ENCODE measurements around the gene CCSER1. TPM values are rescaled to one million over a fixed set of nuclear protein-coding genes. Genes with fewer than 3 reads are reported as not detected.
"Not testable (repeated sequence)": the region's sequence is repeated elsewhere in the genome, so short reads cannot be mapped to it uniquely, and the experiment has no call there.

Gene CCSER1
- total RNA-seq, 1 donor from 2014 or later, result 13.8 TPM

DNA sequence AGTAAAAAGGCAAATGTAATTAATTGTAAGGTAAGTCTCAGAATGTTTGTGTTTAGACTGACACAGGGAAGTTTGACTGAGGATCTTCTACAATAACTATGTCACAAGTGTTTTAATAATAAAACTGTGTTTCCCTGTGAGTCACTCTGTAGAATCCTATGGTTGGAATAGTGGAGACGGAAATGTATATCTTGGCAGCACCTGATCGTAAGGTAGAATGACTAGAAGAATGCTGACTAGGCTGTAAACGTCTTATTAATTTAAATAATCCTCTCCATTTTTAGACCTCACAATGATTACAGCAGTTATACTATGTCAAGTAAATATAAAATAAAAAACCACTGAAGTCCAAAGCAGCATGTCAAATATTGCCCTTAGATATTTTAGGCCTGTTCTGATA lies 266.0 kb downstream of the CCSER1 start:
- intact Hi-C loops (cut with DNase I), result no loop called here
- DNase-seq, result no peak
- ATAC-seq (ENCODE audit: poor library complexity), result no peak

DNA sequence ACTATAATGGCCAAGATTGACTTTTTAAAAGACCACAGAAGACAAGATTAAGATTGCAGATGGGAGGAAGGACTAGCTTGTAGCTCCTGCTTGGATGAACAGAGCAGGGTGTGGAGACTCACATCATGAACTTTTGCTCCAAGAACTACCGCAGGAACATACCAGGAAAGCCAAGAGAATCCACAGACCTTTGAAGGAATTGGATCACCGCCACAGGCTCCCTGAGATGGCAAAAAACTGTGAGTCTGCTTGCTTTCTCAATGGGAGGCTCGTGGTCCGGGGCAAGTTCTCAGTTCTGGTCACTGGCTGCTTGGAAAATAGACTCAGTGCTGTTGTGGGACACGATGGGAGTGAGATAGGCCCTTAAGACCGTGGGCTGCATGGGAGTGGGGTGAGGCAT lies 276.6 kb downstream of the CCSER1 start:
- DNase-seq, result no peak
- no peak for ATAC-seq (ENCODE audit: poor library complexity)
- intact Hi-C loops (cut with DNase I), result no loop called here

DNA sequence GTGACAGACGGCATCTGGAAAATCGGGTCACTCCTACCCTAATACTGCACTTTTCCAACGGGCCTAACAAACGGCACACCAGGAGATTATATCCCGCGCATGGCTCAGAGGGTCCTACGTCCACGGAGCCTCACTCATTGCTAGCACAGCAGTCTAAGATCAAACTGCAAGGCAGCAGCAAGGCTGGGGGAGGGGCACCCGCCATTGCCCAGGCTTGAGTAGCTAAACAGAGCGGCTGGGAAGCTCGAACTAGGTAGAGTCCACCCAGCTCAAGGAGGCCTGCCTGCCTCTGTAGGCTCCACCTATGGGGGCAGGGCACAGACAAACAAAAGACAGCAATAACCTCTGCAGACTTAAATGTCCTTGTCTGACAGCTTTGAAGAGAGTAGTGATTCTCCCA lies 280.7 kb downstream of the CCSER1 start:
- intact Hi-C loops (cut with DNase I); ATAC-seq (ENCODE audit: poor library complexity); DNase-seq: not testable (repeated sequence)

DNA sequence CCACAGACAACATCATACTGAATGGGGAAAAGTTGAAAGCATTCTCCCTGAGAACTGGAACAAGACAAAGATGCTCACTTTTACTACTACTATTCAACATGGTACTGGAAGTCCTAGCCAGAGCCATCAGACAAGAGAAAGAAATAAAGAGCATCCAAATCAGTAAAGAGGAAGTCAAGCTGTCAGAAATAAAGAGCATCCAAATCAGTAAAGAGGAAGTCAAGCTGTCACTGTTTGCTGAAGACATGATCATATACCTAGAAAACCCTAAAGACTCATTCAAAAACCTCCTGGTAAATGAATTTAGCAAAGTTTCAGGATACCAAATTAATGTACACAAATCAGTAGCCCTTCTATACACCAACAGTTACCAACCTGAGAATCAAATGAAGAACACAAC lies 285.6 kb downstream of the CCSER1 start:
- ATAC-seq (ENCODE audit: poor library complexity); DNase-seq; intact Hi-C loops (cut with DNase I): not testable (repeated sequence)

DNA sequence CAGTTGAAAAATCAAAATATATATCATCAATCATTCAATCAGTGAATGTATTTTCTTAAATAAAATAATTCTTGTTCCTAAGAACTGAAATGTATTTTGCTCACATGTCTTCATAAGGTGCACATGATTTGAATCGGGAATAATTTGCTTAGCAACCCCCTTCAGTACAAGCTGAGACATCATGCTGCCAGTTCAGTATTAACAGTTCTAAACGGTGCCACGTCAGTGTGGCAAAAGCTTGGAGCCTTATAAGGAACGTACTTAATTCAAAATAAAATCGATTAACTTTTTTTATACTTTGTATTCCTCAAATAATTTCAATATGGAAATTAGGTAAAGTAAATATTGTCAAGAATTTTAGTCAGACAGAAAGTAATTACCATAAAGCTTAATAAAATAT lies 287.9 kb downstream of the CCSER1 start:
- intact Hi-C loops (cut with DNase I), result no loop called here
- DNase-seq (no peak), ATAC-seq (ENCODE audit: poor library complexity) (no peak)

DNA sequence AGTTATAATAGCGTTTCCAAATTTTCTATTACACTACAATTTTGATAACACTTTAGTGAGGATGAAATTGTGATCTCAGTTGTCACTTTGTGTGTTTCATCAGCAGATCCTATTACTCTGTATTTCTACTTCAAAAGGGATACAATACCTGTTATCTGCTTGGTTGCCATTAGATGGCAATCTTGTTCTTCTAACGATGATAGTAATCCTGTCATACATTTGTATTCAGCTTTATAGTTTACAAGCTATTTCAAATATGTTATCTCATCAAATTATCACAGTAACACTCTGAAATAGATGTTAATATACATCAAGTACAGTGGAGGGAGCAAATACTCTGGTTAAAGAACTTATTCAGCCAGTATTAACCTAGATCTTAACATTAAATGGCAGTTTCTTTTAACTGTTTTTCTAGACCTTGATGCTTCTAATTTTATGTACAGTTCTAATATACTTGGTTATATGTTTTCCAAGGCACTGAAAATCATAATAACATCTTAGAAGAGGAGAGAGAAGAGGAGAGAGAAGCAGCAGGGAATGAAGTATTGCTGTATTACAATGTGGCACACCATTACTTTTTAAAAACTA lies 292.0 kb downstream of the CCSER1 start:
- intact Hi-C loops (cut with DNase I), result no loop called here
- DNase-seq (no peak), ATAC-seq (ENCODE audit: poor library complexity) (peak; percentile 62)

DNA sequence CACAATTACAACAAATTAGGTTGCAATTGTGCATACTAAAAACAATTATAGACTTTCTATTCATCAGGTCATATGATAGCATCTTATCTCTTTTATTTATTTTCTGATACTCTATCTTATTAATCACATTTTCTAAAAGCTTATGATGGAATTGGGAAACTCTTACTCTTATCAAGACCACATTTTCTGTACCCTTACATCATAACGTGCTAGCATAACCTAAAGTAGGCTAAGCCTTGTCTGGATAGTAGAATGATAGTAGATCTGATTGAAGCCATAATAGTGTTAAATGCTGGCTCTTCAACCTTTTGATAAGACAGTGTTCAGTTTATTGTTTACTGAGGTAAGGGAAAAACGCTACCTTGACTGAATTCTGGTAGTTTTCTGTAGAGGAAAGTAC lies 294.0 kb downstream of the CCSER1 start:
- intact Hi-C loops (cut with DNase I), result no loop called here
- ATAC-seq (ENCODE audit: poor library complexity) (no peak), DNase-seq (no peak)

DNA sequence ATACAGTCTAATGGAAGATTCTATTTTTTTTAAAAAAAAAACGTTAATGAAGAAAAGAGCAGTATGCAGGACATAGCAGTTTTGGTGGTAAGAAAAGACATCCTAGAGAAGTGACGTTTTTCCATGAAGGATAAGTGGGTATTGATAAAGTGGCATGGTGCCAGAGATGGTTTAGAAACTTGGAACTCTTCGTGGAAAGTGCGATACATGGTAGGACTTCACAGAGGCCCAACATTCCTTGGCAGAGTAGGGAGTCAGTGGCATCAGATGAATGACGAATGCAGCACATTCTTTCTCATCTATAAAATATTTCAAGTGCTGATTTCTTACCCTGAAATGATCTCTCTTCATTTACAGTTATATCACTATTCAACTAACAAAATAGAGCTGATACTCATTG lies 298.7 kb downstream of the CCSER1 start:
- no peak for ATAC-seq (ENCODE audit: poor library complexity)
- no peak for DNase-seq
- intact Hi-C loops (cut with DNase I), result no loop called here

DNA sequence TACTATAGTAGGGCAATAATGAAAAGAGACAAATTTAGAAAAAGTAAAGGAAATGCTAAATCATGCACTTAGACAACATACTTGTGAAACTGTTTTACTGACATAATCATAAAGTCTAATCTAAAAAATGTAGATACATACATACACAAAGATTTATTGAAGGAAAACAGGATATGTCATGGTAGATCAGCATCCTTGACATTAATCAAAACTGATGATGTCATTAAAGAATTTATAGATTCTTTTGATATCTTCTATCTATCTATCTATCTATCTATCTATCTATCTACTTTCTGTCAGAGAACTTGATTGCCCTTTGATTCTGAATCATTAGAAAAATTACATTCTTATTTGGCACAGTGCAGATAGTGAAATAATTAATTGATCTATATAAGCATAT lies 311.3 kb downstream of the CCSER1 start:
- ATAC-seq (ENCODE audit: poor library complexity), result no peak
- intact Hi-C loops (cut with DNase I), result no loop called here
- no peak for DNase-seq

DNA sequence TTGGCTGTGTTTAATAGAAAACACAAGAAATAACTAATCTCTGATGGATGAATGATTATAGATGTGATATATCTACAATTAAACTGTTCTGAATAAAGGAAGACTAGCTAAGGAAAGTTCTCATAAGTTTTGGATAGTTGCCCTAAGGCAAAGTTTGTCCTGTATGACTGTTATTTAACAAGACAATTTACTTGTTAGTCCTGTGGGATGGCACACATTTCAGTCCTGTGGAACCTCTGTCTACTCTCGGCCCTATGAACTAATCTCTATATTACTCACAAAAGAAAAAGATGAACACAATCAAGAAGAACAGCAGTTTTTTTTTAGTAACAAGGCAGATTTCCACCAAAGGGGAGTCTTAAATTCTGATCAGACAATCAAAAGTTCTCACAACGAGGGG lies 314.6 kb downstream of the CCSER1 start:
- ATAC-seq (ENCODE audit: poor library complexity), result no peak
- intact Hi-C loops (cut with DNase I), result no loop called here
- DNase-seq, result no peak

DNA sequence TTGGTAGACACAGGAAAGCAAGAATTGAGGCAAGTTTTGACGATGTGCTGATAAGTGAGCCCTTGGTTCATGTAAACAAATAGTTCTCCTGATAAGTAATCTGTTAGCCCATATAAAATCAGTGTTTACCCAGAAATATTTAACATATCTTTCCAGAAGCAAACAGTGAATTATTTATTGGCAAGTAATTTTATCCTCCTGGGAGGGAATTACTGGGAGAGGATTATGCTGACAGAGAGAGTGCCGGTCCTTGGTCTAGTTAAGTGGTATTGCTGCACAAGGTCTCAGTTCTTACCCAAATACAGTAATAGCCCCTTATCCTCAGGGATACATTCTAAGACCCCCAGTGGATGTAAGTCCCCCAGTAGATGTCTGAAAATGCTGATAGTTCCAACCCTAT lies 315.4 kb downstream of the CCSER1 start:
- DNase-seq (no peak), ATAC-seq (ENCODE audit: poor library complexity) (no peak)
- intact Hi-C loops (cut with DNase I), result no loop called here

DNA sequence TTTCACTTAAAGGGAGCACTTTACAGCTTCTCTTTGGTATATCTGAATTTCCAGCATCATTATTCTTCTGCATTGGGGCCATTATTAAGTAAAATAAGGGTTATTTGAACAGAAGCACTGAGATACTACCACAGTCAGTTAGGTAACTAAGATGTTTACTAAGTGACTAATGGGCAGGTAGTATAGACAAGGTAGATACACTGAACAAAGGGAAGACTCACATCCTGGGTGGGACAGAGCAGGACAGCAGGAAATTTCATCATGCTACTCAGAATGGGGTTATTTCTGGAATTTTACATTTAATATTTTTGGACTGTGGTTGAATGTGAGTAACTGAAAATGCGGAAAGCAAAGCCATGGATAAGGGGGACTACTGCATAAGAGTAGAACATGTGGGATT lies 316.0 kb downstream of the CCSER1 start:
- intact Hi-C loops (cut with DNase I), result no loop called here
- DNase-seq (no peak), ATAC-seq (ENCODE audit: poor library complexity) (no peak)

DNA sequence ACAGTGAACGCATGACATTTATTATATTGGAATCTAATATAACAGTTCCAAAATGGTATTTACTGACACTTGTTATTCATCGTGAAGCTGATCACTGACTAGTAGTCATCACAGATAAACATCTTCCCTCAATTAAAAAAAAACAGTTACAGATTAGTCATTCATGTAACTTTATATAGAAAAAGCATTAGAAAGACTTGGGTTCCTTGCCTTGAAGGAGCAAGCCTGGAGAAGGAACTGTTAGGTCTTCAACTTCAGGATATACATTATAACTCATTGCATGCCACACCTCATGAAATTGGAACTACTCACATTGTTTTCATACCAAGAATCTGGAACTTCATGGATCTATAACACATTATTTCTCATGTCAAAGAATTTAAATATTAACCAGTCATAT lies 317.7 kb downstream of the CCSER1 start:
- intact Hi-C loops (cut with DNase I), result no loop called here
- ATAC-seq (ENCODE audit: poor library complexity) (no peak), DNase-seq (no peak)

DNA sequence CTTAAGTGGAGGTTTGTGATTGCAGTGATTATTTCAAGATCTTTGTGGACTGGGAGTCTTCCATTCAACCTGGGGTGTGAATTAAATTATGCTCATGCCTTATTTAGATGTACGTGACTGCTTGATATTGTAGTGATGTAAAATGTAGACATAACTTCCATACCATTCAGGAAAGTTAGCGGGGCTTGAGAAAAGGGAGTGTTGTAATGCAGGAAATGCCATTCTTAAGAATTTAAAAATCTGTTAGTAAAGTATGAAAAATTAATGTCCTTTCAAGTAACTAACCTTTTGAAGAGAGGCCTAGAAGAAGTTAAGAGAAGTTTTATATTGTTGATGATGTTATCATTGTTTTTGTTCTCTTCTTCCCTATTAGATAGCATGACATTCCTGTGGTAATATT lies 318.2 kb downstream of the CCSER1 start:
- intact Hi-C loops (cut with DNase I), result no loop called here
- no peak for DNase-seq
- no peak for ATAC-seq (ENCODE audit: poor library complexity)

DNA sequence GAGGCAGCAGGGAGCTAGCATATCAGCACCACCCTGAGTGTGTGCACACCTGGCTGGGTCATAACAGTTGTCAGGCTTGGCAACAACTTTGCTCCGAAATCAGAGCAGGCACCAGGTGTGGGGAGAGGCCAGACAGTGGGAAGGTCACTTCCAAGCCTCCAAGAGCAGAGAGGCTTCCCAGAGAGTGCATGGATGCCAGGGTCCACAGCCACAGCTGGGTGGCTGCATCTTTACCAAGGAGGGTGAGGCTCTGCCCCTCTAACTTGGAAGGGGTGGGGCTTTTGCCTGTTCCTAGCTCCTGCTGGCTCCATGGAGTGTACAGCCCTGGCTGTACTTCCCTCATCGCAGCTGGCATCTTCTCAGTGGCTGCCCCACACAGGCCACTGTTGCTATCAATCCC lies 322.4 kb downstream of the CCSER1 start:
- DNase-seq (no peak), ATAC-seq (ENCODE audit: poor library complexity) (no peak)
- intact Hi-C loops (cut with DNase I), result no loop called here

DNA sequence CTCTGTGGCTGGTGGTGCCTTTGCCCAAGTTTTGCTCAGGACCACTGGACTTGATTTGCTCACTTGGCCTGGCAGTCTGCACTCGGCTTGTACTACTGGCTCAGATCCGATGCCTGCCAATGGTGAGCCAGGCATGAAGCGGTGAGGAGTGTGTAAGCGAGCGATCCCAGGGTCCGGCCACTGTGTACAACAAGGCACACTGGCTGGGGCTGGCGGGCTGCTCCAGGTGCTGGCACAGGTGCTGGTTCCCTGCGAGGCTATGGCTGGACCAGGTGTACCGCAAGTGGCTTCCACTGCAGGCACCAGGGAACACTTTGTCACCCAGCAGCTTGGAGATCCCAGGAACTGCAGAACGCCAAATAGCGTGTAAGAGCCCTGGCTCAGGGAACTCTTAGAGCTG lies 329.7 kb downstream of the CCSER1 start:
- ATAC-seq (ENCODE audit: poor library complexity) (no peak), DNase-seq (no peak)
- intact Hi-C loops (cut with DNase I), result no loop called here

DNA sequence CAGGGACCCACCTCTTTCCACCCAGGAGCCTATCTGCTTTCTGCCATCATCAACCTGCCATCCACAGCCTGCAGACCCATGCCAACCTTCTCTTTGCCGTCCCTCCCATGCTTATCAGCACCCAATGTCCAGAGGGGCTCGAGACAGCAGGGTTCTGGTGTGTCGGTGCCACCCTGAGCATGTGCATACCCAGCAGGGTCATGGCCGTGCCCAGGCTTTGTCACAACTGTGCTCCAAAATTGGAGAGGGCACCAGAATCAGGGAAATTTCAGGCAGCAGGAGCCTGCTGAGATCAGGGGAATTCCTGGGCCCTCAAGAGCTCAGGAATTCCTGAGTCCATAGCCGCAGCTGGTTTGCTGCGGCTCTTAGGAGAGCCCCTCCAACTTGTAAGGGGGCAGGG lies 330.6 kb downstream of the CCSER1 start:
- intact Hi-C loops (cut with DNase I), result no loop called here
- DNase-seq (no peak), ATAC-seq (ENCODE audit: poor library complexity) (no peak)

DNA sequence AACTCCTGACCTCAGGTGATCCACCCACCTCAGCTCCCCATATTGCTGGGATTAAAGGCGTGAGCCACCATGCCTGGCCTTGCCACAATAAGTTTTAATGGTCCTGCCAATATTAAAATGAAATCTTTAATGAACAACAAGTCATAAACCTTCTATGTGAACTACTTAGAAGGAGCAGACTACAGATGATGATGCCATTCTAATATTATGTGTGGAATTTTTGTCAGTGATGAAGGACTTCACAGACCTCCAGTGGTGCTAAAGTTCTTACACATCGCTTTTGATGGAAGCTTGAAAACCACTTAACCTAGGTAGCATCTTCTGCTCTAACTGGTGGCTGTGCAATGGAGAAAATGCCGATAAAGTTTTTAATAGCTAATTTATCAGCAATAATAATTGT lies 331.4 kb downstream of the CCSER1 start:
- DNase-seq (no peak), ATAC-seq (ENCODE audit: poor library complexity) (no peak)
- intact Hi-C loops (cut with DNase I), result no loop called here

DNA sequence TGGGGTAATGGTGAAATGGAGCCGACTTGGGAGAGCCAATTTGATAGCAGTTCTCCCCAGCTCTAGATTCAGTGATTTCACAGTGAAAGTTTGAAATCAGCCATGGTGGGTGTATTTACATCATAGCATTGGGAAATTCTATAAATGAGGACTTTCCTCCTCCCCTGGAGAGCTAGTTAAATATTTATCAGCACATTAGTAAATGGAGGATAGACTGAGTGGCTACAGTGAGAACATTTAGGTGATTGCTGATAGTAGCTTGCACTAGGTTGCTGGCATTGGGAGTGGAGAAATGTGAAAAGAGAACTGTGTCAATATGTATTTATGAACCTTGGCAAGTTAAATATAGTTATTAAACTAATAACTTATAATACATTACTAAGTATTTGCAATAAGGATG lies 347.3 kb downstream of the CCSER1 start:
- ATAC-seq (ENCODE audit: poor library complexity) (no peak), DNase-seq (no peak)
- intact Hi-C loops (cut with DNase I), result no loop called here

DNA sequence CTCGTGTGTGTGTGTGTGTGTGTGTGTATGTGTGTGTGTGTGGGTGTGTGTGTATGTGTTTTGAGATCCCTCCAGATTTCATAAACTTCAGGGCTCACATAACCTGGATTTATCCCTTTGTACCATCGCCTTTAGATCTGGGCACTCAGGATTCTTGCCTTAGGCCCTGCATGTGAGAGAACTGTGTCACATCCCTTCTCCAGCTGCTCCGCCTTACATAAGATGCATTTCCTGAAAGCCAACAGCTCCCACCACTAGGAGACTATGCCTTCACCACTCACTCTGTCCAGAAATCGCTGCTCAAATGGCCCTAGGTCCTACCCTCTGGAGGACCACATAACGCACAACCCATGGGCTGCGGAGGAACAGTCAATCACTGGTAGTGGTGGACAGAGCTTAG lies 348.8 kb downstream of the CCSER1 start:
- no peak for ATAC-seq (ENCODE audit: poor library complexity)
- intact Hi-C loops (cut with DNase I), result no loop called here
- DNase-seq, result no peak

DNA sequence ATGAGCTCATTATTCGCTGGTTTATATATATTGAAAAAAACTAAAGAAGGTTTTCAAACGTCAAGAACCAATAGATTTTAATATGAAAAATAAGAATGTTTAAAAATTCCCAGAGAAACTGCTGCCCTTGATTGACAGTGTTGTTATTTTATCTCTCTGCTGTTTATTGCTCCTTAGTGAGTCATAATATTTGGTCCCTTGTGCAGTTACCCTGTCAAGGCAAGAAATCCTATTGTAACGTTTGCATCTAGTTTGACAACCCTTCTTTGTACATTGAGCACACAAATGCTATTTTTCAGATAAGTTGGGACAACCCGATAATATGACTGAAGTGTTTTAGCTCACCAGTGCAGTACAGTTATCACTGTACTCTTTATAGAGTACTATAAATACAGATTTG lies 349.4 kb downstream of the CCSER1 start:
- ATAC-seq (ENCODE audit: poor library complexity), result no peak
- DNase-seq, result no peak
- intact Hi-C loops (cut with DNase I), result no loop called here

Data from Right ventricle myocardium superior (tissue), 1 donor.